ENCODE data around the gene ASPRV1. TPM values are rescaled to one million over a fixed set of nuclear protein-coding genes. Genes with fewer than 3 reads are reported as not detected.

ASPRV1 gene
- total RNA-seq, 1 donor from 2014 or later, result 0.63 TPM

- H3K4me3 ChIP-seq, result no peak overlapping the region
- TF ChIP-seq, protein P1, sequence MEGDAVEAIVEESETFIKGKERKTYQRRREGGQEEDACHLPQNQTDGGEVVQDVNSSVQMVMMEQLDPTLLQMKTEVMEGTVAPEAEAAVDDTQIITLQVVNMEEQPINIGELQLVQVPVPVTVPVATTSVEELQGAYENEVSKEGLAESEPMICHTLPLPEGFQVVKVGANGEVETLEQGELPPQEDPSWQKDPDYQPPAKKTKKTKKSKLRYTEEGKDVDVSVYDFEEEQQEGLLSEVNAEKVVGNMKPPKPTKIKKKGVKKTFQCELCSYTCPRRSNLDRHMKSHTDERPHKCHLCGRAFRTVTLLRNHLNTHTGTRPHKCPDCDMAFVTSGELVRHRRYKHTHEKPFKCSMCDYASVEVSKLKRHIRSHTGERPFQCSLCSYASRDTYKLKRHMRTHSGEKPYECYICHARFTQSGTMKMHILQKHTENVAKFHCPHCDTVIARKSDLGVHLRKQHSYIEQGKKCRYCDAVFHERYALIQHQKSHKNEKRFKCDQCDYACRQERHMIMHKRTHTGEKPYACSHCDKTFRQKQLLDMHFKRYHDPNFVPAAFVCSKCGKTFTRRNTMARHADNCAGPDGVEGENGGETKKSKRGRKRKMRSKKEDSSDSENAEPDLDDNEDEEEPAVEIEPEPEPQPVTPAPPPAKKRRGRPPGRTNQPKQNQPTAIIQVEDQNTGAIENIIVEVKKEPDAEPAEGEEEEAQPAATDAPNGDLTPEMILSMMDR (IDR thresholded peaks at IDR 0.05; ENCODE audit: borderline replicate concordance), result no peak
- H3K36me3 ChIP-seq, result peaks cover 28% of the 10 kb centered on the region
- no peaks in the 10 kb centered on the region for H3K9me3 ChIP-seq (replicated peaks)
- no peak for DNase-seq
- no peaks in the 10 kb centered on the region for H3K4me1 ChIP-seq
- no peaks in the 10 kb centered on the region for H3K27me3 ChIP-seq (ENCODE audit: low read depth)
- intact Hi-C loops (cut with micrococcal nuclease), result no loop called here
- no peak overlapping the region for H3K27ac ChIP-seq (replicated peaks)
These were observed 37.3 kb upstream of the ASPRV1 start for GRCh38 chr2:69998761-69999160.

GRCh38 chr2:69997015-69997830 is 35.8 kb upstream of the ASPRV1 start:
- H3K4me3 ChIP-seq, result no peak overlapping the region
- intact Hi-C loops (cut with micrococcal nuclease), result no loop called here
- TF ChIP-seq, protein P1 (IDR thresholded peaks at IDR 0.05; ENCODE audit: borderline replicate concordance), result no peak
- no peaks in the 10 kb centered on the region for H3K27me3 ChIP-seq (ENCODE audit: low read depth)
- H3K9me3 ChIP-seq (replicated peaks), result no peaks in the 10 kb centered on the region
- no peak for DNase-seq
- no peaks in the 10 kb centered on the region for H3K4me1 ChIP-seq
- peaks cover 34% of the 10 kb centered on the region for H3K36me3 ChIP-seq
- no peak overlapping the region for H3K27ac ChIP-seq (replicated peaks)

GRCh38 chr2:69995511-69995910 is 34.1 kb upstream of the ASPRV1 start:
- DNase-seq, result no peak
- intact Hi-C loops (cut with micrococcal nuclease), result no loop called here
- Histone ChIP-seq H3K27ac (replicated peaks) (no peak overlapping the region), H3K4me3 (no peak overlapping the region), H3K36me3 (peaks cover 34% of the 10 kb centered on the region), H3K4me1 (no peaks in the 10 kb centered on the region), H3K9me3 (replicated peaks) (no peaks in the 10 kb centered on the region), H3K27me3 (ENCODE audit: low read depth) (no peaks in the 10 kb centered on the region)
- TF ChIP-seq, protein P1 (IDR thresholded peaks at IDR 0.05; ENCODE audit: borderline replicate concordance), result no peak

- Histone ChIP-seq H3K27ac (replicated peaks) (no peak overlapping the region), H3K36me3 (peaks cover 34% of the 10 kb centered on the region), H3K27me3 (ENCODE audit: low read depth) (no peaks in the 10 kb centered on the region), H3K4me1 (no peaks in the 10 kb centered on the region), H3K9me3 (replicated peaks) (no peaks in the 10 kb centered on the region), H3K4me3 (no peak overlapping the region)
- DNase-seq, result no peak
- TF ChIP-seq, protein P1 (IDR thresholded peaks at IDR 0.05; ENCODE audit: borderline replicate concordance), result no peak
- intact Hi-C loops (cut with micrococcal nuclease), result no loop called here
These were observed 32.7 kb upstream of the ASPRV1 start for GRCh38 chr2:69994166-69994565.

GRCh38 chr2:69993708-69994107 is 32.3 kb upstream of the ASPRV1 start:
- intact Hi-C loops (cut with micrococcal nuclease), result no loop called here
- Histone ChIP-seq H3K27me3 (ENCODE audit: low read depth) (no peaks in the 10 kb centered on the region), H3K27ac (replicated peaks) (no peak overlapping the region), H3K36me3 (peaks cover 34% of the 10 kb centered on the region), H3K4me3 (no peak overlapping the region), H3K9me3 (replicated peaks) (no peaks in the 10 kb centered on the region), H3K4me1 (no peaks in the 10 kb centered on the region)
- TF ChIP-seq, protein P1 (IDR thresholded peaks at IDR 0.05; ENCODE audit: borderline replicate concordance), result no peak
- DNase-seq, result no peak
